Fibroblast of skin of left quadriceps (primary cell): Measurements from ENCODE around the gene S1PR3.
A peak's percentile ranks its signal among the peaks of the same experiment; 100 is the strongest.

Experiments
- DNase-seq, 2 experiments: peaks; one replicate each; pipeline ENCODE4 v3.0.0-alpha.2; 2013; ENCODE audit warnings: low read depth in 2 of 2

The S1PR3 gene

GRCh38 chr9:88993327-88993726 is 2.1 kb downstream of the S1PR3 start:
- no peak for DNase-seq

DNA sequence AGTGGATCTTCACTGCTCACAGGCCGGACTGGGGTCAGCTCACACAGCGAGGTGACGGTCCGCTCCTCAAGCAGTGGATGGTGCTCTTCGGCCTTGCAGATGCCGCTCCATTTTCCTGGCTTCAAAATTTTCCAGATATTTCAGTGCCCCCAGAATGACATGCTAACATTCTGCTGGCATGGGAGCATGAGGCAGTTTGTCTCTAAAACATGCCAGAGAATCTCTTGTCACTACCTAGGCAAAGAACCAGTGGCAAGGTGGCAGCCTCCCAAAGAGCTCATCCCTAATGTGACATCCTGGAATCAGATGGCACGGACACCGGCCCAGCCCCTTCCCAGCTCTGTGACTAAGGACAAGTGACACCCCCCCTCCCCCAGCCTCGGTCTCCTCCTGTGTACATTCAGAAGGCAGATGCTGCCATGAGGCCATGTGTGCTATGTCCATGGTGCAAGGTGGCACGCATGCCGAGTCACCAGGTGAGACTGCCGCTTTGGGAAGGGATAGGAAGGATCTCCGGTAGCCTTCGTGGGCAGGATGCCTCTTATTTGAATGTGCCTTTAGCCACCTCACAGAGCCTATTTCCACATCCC is 2.7 kb downstream of the S1PR3 start:
- DNase-seq = no peak

DNA sequence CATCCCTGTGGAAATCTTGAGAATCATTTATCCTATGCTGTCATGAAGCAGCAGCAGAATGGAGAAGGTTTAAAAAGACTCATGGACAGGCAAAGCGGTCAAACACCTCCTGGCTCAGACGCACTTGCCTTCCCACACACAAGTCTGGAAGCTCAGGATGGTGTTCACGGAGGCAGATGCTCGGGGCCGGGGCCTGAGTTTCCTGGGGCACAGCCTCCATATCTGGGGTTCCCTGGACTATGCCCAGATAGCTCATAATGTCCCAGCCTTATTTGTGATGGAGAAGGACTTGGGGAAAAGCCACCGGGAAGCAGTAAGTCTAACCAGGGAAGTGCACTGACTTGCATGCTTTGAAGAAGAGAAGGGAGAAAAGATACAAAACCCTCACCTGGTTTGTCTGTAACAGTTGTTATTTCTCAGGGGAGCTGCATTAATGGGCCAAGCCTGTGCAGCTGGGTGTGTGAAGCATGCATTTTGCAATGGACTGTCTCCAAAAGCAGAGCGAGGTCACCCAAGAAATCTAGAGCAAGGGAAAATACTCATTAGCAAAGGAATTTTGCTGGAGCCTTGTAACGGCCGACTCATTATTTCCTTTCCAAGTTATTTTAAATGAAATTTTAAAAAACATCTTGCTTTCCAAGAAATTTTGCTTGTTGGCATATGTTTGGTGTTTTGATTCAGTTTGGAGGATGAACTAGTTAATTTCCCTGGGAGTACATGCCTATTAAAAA is 3.4 kb downstream of the S1PR3 start:
- peak in 1 of 2 experiments; percentile 28 for DNase-seq

DNA sequence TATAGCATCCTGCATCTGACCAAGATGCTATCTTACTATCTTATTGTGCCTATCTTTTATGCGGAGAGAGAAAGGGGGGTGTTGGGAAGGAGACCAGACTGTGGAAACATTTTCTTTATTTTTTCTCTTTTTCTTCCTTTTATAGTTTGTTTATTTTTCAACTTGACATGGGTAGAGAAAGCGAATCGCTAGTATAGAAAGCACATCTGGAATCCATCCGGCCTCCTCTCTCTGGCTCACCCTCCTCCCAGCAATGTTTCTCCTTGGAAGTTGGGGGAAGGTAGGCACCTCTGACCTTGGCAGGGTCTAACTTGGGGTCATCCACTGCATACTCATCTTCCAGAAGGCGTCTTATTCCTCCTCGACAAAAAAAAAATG is 3.9 kb downstream of the S1PR3 start:
- no peak for DNase-seq

- no peak for DNase-seq
These were observed 4.4 kb downstream of the S1PR3 start for GRCh38 chr9:88995627-88996026.

DNA sequence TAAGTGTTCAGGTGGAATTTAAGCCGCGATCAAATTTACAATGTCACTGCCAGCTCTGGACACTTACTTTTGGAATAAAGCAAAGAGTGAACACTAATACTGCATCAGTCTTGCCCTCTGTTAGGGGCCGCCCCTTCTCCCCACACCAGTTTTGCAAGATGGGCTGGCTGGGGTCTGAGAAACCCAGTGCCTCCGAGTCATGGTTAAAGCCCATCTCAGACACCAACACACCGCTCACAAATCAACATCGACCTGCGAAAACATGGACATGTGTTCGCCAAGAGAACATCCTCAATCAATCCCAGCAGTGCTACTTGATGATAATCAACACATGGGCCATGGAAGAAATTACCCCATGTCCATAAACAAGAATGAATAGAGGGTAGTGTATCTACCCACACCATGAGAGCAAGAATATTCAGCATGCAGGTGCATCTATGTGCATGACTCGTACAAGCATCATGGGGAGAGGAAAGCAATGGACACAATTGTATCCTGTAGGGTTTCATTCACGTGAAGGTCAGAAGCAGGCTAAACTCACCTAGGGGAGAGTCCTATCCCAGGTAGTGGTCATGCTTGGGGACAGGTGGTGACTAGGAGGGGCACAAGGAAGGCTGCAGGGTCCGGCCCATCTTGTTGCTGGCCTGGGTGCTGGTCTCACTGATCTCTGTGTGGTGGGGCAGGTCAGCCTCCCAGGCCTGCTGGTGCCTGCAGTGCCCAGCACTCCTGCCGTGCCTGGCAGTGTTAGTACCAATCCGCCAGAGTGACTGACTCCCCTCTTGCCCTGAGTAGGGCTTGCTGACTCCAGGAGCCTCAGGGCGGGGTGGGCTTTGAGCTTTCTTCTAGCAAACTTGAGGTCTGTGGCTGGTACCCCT is 5.0 kb downstream of the S1PR3 start:
- no peak for DNase-seq

DNA sequence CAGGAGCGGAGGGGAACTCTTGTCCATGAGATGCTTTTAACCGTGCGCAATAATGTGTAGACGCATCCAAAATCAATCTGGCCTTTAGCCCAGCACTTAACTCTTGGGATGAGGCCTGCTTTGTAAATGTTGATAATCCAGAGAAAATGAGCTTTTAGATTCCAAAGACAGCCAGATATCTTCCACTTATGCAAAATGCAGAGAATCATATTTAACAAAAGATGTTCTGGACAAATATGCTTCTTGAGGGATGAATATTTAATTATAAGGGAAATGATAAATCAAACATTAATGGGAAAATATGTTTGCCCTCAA is 5.6 kb downstream of the S1PR3 start:
- DNase-seq = no peak

DNA sequence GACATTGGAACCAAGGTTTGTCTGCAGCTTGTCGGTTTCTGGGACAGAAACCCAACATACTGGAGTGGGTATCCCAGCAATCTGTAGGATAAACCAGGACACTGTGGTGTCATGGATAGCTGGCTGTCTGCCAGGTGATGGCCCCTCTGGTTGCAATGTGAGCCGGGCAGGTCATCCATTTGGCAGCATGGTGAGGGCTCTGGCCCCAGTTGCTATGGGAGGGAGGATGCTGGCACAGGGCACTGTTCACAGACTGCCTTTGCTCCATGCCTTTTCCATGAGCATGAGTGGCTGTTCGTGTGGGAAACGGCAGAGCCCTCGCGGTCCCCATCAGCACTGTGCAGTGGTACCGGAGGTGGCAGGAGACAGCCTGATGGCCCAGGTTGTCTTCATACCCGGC is 6.4 kb downstream of the S1PR3 start:
- DNase-seq = no peak

DNA sequence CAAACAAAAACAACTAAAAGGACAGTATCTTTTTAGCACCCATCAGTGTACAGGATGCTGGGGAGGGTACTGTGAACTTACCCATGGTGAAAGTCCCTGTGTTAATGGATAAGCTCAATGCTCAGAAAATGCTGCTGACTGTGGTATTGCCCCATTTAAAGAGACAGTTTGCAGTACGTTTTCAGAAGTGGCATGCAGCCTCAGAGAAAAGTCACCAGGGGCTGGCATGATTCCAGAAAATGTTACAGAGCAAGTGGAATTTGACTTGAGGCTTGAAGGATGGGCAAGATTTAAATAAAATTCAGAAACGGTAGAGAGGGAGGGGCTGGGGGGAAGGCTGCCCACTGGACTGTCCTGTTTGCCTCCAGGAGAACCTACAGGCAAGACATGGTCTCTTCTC is 7.2 kb downstream of the S1PR3 start:
- DNase-seq = no peak

DNA sequence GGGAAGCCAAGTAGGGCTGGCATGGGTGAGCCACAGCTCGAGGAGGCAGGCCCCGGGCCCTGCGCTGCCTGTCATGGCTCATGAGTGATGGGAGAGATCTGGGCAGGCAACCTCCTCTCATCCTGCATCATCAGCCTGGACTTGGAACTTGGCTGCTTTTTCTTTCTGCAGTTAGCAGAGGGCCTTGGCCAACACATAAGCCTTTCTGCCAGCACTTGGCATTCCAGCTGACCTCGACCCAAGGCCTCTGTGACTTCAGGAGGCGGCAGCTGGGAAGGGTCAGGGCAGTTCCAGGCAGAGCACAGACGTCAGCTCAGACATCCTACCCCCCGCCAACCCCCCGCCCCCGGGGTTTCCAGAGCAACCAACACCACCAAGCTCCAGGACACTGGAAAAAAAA is 7.6 kb downstream of the S1PR3 start:
- DNase-seq = no peak

- no peak for DNase-seq
These were observed 9.1 kb downstream of the S1PR3 start for GRCh38 chr9:89000371-89000781.

DNA sequence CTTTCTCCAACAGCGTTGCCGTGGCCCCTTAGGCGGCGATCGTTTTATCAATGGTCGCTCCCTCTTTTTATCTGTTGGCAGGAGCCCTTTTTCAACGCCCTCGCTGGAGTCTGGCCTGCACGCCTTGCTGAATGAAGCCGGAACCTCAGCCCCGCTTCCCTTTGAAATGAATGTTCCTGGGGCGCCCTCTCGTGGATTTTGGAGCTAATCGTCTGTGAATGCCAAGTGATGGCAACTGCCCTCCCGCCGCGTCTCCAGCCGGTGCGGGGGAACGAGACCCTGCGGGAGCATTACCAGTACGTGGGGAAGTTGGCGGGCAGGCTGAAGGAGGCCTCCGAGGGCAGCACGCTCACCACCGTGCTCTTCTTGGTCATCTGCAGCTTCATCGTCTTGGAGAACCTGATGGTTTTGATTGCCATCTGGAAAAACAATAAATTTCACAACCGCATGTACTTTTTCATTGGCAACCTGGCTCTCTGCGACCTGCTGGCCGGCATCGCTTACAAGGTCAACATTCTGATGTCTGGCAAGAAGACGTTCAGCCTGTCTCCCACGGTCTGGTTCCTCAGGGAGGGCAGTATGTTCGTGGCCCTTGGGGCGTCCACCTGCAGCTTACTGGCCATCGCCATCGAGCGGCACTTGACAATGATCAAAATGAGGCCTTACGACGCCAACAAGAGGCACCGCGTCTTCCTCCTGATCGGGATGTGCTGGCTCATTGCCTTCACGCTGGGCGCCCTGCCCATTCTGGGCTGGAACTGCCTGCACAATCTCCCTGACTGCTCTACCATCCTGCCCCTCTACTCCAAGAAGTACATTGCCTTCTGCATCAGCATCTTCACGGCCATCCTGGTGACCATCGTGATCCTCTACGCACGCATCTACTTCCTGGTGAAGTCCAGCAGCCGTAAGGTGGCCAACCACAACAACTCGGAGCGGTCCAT is 10.0 kb downstream of the S1PR3 start:
- DNase-seq = peak; percentile 66 to 71

DNA sequence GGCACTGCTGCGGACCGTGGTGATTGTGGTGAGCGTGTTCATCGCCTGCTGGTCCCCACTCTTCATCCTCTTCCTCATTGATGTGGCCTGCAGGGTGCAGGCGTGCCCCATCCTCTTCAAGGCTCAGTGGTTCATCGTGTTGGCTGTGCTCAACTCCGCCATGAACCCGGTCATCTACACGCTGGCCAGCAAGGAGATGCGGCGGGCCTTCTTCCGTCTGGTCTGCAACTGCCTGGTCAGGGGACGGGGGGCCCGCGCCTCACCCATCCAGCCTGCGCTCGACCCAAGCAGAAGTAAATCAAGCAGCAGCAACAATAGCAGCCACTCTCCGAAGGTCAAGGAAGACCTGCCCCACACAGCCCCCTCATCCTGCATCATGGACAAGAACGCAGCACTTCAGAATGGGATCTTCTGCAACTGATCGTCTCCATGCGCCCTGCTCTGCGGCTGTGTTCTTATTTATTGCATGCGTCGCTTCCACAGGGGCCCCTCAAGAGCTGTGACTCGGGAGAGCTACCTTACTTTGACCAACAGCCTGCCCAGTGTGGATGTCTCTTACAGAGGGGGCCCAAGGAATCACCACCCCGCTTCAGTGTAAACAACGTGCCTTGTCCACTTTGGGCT is 10.8 kb downstream of the S1PR3 start:
- DNase-seq = no peak

DNA sequence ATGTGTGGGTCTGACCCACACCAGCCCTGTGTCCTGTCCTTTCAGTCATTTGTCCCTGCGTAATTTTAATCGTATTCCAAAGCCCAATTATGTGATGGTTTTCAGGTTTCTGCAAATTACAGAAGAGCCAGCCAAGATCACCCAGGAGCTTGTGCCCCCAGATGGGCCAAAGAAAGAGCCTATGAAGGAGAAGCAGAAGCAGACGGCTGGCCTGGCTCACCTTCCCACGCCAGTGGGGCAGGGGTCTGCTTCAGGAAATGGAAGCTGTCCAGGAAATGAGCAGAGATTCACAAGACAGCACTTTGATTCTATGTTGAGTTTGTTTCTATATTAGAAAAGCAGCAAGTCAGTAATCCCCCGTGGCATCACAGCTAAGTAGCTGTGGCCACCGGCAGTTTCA is 11.7 kb downstream of the S1PR3 start:
- DNase-seq = no peak

- no peak for DNase-seq
These were observed 14.1 kb downstream of the S1PR3 start for GRCh38 chr9:89005323-89005722.

DNA sequence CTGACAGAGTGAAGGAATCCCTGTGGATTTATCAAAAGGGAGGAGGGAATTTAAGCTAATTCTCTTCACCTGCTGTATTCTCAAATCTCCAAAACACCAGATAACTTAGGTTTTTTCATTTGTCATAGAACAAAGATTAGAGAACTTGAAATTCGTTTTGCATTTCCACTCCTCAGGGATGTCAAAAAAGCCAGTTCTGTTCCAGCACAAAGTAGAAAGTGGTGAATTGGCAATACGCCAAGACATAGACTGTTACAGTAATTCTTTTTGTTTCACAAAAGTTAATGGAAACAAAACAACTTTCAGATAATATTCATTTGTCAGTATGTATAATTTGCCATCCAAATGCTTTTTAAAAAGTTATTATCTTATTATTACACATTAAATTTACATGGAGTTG is 15.0 kb downstream of the S1PR3 start:
- no peak for DNase-seq

DNA sequence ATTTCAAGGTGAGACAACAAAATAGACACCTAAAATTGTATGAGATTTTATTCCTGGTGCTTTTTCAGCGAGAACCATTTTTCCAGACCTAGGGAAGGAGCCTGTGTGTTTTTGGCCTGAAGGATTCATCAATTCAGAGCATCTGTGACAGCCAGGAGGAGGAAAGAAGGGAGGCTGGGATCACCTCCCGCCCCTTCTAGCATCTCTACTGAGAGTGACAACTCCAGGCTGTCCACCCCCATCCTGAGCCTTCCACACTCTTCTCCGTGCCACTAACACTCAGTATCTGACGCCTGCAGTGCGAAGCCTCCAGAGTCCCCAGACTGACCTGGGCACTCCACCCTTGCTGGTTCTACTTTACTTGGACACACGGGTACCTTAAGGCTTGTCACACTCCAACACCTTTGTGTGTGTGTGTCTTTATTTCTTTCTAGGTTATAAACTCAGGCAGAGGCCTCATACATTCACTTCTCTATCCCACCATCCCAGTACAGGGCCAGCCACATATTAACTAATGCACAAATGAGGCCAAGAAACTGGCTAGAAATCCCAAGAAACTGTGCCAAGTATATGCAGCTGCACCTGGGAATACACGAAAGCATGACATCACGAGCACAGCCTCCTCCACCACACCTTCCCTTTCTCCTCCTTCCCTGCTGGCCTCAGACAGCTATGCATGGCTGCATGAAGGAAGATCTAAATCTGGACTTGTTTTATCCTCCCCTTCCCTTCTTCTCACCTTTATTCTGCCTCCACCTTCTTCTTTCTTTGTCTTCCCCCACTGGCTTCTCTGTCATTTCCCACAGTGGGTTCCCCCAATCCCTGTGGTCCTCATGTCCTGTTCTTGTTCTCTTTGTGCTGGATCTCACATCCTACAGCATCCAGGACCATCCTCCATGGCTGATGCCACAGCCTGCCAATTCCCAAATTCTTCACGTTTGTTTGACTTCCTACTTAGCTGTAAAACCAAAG is 16.0 kb downstream of the S1PR3 start:
- no peak for DNase-seq

DNA sequence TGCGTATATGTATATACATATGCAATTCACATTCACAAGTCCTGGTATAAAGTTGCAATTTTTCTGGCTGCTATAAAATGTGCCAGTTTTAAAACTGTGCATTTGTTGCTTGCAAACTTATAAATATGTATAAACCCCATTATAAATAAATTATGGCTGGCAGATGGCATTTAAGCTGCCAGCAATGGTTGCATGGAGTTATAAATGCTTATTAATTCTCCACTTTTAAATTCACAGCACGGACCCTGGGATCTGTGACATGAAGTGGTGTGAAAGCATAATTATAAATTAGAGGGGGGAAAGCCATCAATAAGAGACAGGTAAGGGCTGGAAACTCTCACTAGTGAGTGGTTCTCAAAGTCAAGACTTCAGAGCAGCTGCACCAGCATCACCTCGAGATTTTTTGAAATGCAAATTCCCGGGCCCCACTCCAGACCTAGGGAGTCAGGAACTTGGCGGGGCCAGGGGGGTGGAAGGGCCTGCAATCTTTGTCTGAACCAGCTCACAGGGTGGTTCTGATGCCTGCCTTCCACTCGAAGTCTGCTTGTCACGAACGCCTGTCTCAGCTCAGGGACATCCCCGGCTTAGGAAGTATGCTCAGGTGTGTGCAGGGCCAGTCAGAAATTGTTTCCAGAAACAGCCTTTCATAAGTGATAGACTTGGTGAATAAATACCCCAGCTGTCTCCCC is 16.9 kb downstream of the S1PR3 start:
- DNase-seq = no peak

- DNase-seq = no peak
These were observed 17.7 kb downstream of the S1PR3 start for GRCh38 chr9:89008744-89009545.
